Fibroblast of lung (primary cell): Measurements from ENCODE around the gene KLK13. TPM values are rescaled to one million over a fixed set of nuclear protein-coding genes. Genes with fewer than 3 reads are reported as not detected.

Experiments used
- DNase-seq, 2 donors: peaks; one replicate each; pipeline versions ENCODE4 v3.0.0 to v3.0.0-alpha.2; 2010; ENCODE audit warnings: low read depth in 2 of 2
- H2AFZ ChIP-seq: 2 replicates; pipeline ENCODE4 v1.5.1; 2012; ENCODE audit warnings: low read length, control low read depth, inconsistent platforms
- H3K27ac ChIP-seq: 2 replicates; pipeline ENCODE4 v1.5.1; 2011; ENCODE audit warnings: low read length, control low read depth; ENCODE audit not compliant: insufficient read depth
- H3K27me3 ChIP-seq: 2 replicates; pipeline ENCODE4 v1.5.1; 2011; ENCODE audit warnings: mild to moderate bottlenecking, low read length; ENCODE audit not compliant: control insufficient read depth, insufficient read depth
- H3K36me3 ChIP-seq: 2 replicates; pipeline ENCODE4 v1.5.1; 2011; ENCODE audit warnings: low read length; ENCODE audit not compliant: control insufficient read depth, insufficient read depth
- H3K4me1 ChIP-seq: 2 replicates; pipeline ENCODE4 v1.5.1; 2011; ENCODE audit warnings: low read length; ENCODE audit not compliant: control insufficient read depth, insufficient read depth; ENCODE audit errors: extremely low read depth
- H3K4me2 ChIP-seq: 2 replicates; pipeline ENCODE4 v1.5.1; 2011; ENCODE audit warnings: low read length, control low read depth; ENCODE audit not compliant: insufficient read depth; ENCODE audit errors: extremely low read depth
- H3K4me3 ChIP-seq, 4 experiments: fragments of 200-600 bp in 1 of 4; sonication (generic) in 1 of 4; replicated peaks in 1 of 4; 2 replicates each; pipeline ENCODE4 v1.5.1; 2011 to 2016; ENCODE audit warnings: low read length in 4 of 4, low read depth in 3 of 4, mild to moderate bottlenecking in 3 of 4, control low read depth in 2 of 4, inconsistent platforms in 1 of 4, mixed read lengths in 1 of 4; ENCODE audit not compliant: insufficient read depth in 1 of 4; ENCODE audit errors: control extremely low read depth in 1 of 4
- H3K79me2 ChIP-seq: 2 replicates; pipeline ENCODE4 v1.5.1; 2012; ENCODE audit warnings: mild to moderate bottlenecking, low read length, inconsistent platforms; ENCODE audit not compliant: control insufficient read depth, insufficient read depth
- H3K9ac ChIP-seq: 2 replicates; pipeline ENCODE4 v1.5.1; 2011; ENCODE audit warnings: mild to moderate bottlenecking, low read length, control low read depth; ENCODE audit not compliant: insufficient read depth
- H3K9me3 ChIP-seq: 2 replicates; pipeline ENCODE4 v1.5.1; 2012; ENCODE audit warnings: low read depth, low read length; ENCODE audit not compliant: control insufficient read depth, insufficient read depth
- H4K20me1 ChIP-seq: 2 replicates; pipeline ENCODE4 v1.5.1; 2011; ENCODE audit warnings: low read length; ENCODE audit not compliant: control insufficient read depth, insufficient read depth; ENCODE audit errors: extremely low read depth
- CTCF ChIP-seq, 2 donors: IDR thresholded peaks in 1 of 2; conservative IDR thresholded peaks in 1 of 2; 1 replicate in 1 of 2; 2 replicates in 1 of 2; pipeline ENCODE4 v1.5.1; 2011 to 2012; ENCODE audit warnings: low read length in 2 of 2, control low read depth in 1 of 2, inconsistent platforms in 1 of 2, low read depth in 1 of 2, mild to moderate bottlenecking in 1 of 2
- EZH2 ChIP-seq: IDR thresholded peaks from 2 replicates; pipeline ENCODE4 v1.5.1; 2012; ENCODE audit warnings: low read length, control low read depth, mild to moderate bottlenecking; ENCODE audit errors: missing control alignments
- polyA plus RNA-seq, 2 donors: library from polyadenylated mRNA; depleted of rRNA in 1 of 2; stranded (reverse) in 1 of 2; unstranded in 1 of 2; fragments of >200 nt; gene quantifications; 2 replicates each; pipeline ENCODE4 v1.2.1, GENCODE V29; 2011 to 2012; ENCODE audit warnings: missing spikeins in 1 of 2
- total RNA-seq: library from RNA; depleted of rRNA; stranded (reverse); fragments of >200 nt; gene quantifications from 2 replicates; pipeline ENCODE4 v1.2.1, GENCODE V29; 2014

The KLK13 gene
- total and polyA plus RNA-seq, 2 donors (not counting 1 experiment from before 2014, with no cell fraction given): not detected

DNA sequence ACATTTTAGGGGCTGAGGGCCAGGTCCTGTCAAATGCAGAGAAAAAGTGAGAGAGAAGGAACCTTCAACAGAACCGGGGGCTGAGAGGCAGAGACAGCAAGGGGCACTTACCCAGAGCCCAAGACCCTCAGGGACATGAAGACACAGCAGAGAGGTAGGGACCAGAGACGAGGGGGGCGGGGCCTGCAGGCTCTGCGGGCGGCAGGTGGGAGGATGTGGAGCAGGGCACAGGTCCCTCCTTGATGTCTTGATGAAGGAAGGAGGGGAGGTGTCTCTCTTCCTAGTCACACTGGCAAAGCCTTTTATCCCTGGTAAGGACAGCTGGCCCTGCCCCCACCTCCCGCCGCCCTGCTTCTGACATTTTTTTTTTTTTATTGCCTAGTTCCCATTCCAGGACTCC, 17.7 kb upstream of the KLK13 start, which contains the start of gene KLK14:
Gene KLK14 (minus strand): TSS at position 277 of the 400 bp plus-strand sequence. CDS start 273 bp downstream, at position 4.
- H2AFZ ChIP-seq: no peak within 1 kb of the TSS
- H3K4me3 ChIP-seq: no peak within 1 kb of the TSS
- H3K4me2 ChIP-seq: no peak within 1 kb of the TSS
- no peak within 1 kb of the TSS for H3K9ac ChIP-seq
- no peaks in the 10 kb centered on the region for H3K4me1 ChIP-seq
- no peaks in the 10 kb centered on the region for H3K36me3 ChIP-seq
- H4K20me1 ChIP-seq: no peaks in the 10 kb centered on the region
- H3K79me2 ChIP-seq: no peaks in the 10 kb centered on the region
- no peak for TF ChIP-seq CTCF (conservative IDR thresholded peaks at IDR 0.05 in 1 of 2, IDR thresholded peaks at IDR 0.05 in 1 of 2; ENCODE audit: low read depth in 1 of 2, low read length in 2 of 2)
- no peak for TF ChIP-seq EZH2
- no peak within 1 kb of the TSS for H3K27ac ChIP-seq
- H3K27me3 ChIP-seq: no peaks in the 10 kb centered on the region
- DNase-seq: no peak
- no peaks in the 10 kb centered on the region for H3K9me3 ChIP-seq

DNA sequence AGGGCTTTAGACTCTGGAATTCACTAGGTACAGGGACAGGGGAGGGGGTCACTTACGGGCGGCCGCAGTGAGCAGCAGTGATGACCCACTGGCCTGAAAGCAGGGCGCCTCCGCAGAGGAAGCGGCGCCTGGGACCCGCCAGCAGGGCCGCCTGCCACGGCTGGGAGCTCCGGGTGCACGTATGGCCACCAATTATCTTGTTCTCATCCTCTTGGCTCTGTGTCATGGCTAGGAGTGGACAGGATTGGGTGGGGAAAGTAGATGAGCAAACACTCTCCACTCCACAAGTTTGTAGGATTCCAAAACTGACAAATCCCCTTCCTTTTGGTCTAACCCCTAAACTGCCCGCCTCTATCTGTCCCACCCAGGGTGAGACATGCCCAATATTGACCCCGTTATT, 16.6 kb upstream of the KLK13 start:
- no peaks in the 10 kb centered on the region for H3K9me3 ChIP-seq
- DNase-seq: no peak
- no peak overlapping the region for H2AFZ ChIP-seq
- no peaks in the 10 kb centered on the region for H3K79me2 ChIP-seq
- H3K4me1 ChIP-seq: no peaks in the 10 kb centered on the region
- no peaks in the 10 kb centered on the region for H4K20me1 ChIP-seq
- H3K36me3 ChIP-seq: no peaks in the 10 kb centered on the region
- no peaks in the 10 kb centered on the region for H3K27me3 ChIP-seq
- no peak overlapping the region for H3K4me3 ChIP-seq
- no peak overlapping the region for H3K27ac ChIP-seq
- TF ChIP-seq CTCF (conservative IDR thresholded peaks at IDR 0.05 in 1 of 2, IDR thresholded peaks at IDR 0.05 in 1 of 2; ENCODE audit: low read depth in 1 of 2, low read length in 2 of 2) (no peak), EZH2 (no peak)
- H3K9ac ChIP-seq: no peak overlapping the region
- no peak overlapping the region for H3K4me2 ChIP-seq

DNA sequence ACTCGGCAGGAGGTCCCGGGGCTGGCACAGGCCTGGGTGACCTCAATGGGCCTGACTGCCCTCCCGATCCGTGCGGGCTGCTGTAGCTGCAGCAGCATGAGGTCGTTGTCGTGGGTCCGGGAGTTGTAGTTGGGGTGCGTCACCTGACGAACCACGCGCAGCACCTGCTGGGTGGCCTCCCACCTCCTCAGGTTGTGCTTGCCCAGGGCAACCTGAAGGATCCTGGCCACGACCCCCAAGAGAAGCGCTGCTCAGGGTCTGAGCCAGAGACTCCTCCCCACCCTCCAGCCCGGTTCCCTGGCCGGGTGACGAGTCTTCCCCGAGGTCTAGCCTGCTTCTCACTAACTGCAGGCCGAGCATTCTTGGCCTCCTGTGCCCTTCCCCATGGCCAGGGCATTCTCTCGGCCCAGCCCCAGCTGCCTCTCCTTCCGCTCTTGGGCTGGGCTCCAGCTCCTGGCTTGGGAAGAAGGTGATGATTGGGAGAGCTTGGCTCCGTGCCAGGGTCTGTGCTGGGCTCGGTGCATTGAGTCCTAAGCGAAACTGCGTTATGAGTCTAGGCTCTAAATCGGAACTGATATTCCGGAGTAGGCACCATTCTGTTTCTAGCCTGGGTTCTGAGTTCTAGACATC, 14.7 kb upstream of the KLK13 start:
- Histone ChIP-seq H3K27ac (no peak overlapping the region), H2AFZ (no peak overlapping the region), H3K9ac (no peak overlapping the region), H3K79me2 (no peaks in the 10 kb centered on the region), H3K4me2 (no peak overlapping the region), H4K20me1 (no peaks in the 10 kb centered on the region), H3K9me3 (no peaks in the 10 kb centered on the region), H3K4me3 (no peak overlapping the region), H3K27me3 (no peaks in the 10 kb centered on the region), H3K4me1 (no peaks in the 10 kb centered on the region), H3K36me3 (no peaks in the 10 kb centered on the region)
- TF ChIP-seq EZH2 (no peak), CTCF (conservative IDR thresholded peaks at IDR 0.05 in 1 of 2, IDR thresholded peaks at IDR 0.05 in 1 of 2; ENCODE audit: low read depth in 1 of 2, low read length in 2 of 2) (no peak)
- DNase-seq: no peak
